ENCODE data around the gene CRIM1.

DNA sequence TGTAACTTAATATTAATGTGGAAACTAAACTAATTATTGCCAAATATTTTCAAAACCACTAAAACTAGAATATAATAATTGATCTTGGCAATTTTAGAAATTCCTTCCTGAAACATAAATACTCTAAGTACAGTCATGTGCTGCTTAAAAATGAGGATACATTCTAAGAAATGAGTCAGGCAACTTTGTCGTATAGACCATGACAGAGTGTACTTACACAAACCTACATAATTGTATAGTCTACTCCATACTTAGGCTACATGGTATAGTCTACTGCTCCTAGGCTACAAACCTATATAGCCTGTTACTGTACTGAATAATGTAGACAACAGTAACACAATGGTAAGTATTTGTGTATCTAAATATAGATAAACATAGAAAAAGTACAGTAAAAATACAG, 214.8 kb downstream of the CRIM1 start:
- TF ChIP-seq EP300 (IDR thresholded peaks at IDR 0.05): no peak
- no peak for TF ChIP-seq POLR2A (IDR thresholded peaks at IDR 0.05)

Measured in upper lobe of left lung (tissue), 4 donors.